DND-41 (cell line): Measurements from ENCODE around the gene SLC37A2.

Experiments
- ATAC-seq: fragments of 200-7000 bp; cut with Tn5 transposase; 3 replicates; pipeline ENCODE4 v1.9.1; 2021; ENCODE audit warnings: low read depth; ENCODE audit not compliant: insufficient read depth
- DNase-seq: peaks from one replicate; pipeline ENCODE4 v3.0.0-alpha.2; 2020
- H2AFZ ChIP-seq: 2 replicates; pipeline ENCODE4 v1.6.0; 2012; ENCODE audit warnings: low read depth, low read length
- H3K27ac ChIP-seq: 2 replicates; pipeline ENCODE4 v1.5.1; 2012; ENCODE audit warnings: low read length, inconsistent platforms
- H3K27me3 ChIP-seq: fragments of 200-600 bp; sonication (generic); 2 replicates; pipeline ENCODE4 v1.6.0; 2012; ENCODE audit warnings: low read length, mild to moderate bottlenecking, inconsistent platforms; ENCODE audit not compliant: insufficient read depth, poor library complexity
- H3K36me3 ChIP-seq: 2 replicates; pipeline ENCODE4 v1.5.1; 2012; ENCODE audit warnings: low read length, inconsistent platforms; ENCODE audit not compliant: insufficient read depth
- H3K4me1 ChIP-seq: 2 replicates; pipeline ENCODE4 v1.5.1; 2012; ENCODE audit warnings: mild to moderate bottlenecking, low read length; ENCODE audit not compliant: insufficient read depth
- H3K4me2 ChIP-seq: 2 replicates; pipeline ENCODE4 v1.6.0; 2012; ENCODE audit warnings: mild to moderate bottlenecking, moderate library complexity, low read length, inconsistent platforms; ENCODE audit not compliant: insufficient read depth
- H3K4me3 ChIP-seq, 2 experiments: fragments of 200-600 bp in 1 of 2; shearing (Covaris generic) in 1 of 2; 2 replicates each; pipeline ENCODE4 v1.5.1; 2012 to 2016; ENCODE audit warnings: inconsistent platforms in 2 of 2, low read length in 2 of 2, mild to moderate bottlenecking in 2 of 2, low read depth in 1 of 2, moderate library complexity in 1 of 2
- H3K79me2 ChIP-seq: 2 replicates; pipeline ENCODE4 v1.6.0; 2012; ENCODE audit warnings: low read length, inconsistent platforms; ENCODE audit not compliant: insufficient read depth
- H3K9ac ChIP-seq: 2 replicates; pipeline ENCODE4 v1.6.0; 2012; ENCODE audit warnings: low read depth, mild to moderate bottlenecking, inconsistent platforms, low read length, moderate library complexity
- H3K9me3 ChIP-seq: 2 replicates; pipeline ENCODE4 v1.5.1; 2012; ENCODE audit warnings: low read length, moderate library complexity, mild to moderate bottlenecking, inconsistent platforms; ENCODE audit not compliant: insufficient read depth, severe bottlenecking
- H4K20me1 ChIP-seq: 2 replicates; pipeline ENCODE4 v1.6.0; 2012; ENCODE audit warnings: low read length; ENCODE audit not compliant: insufficient read depth
- EZH2 ChIP-seq: IDR thresholded peaks from 3 replicates; pipeline ENCODE4 v1.6.1; 2012; ENCODE audit warnings: borderline replicate concordance, low read depth, mild to moderate bottlenecking, moderate library complexity, low read length, inconsistent platforms; ENCODE audit not compliant: severe bottlenecking
- TF ChIP-seq, protein P1 (sequence below): IDR thresholded peaks from 2 replicates; pipeline ENCODE4 v1.5.1; 2012; ENCODE audit warnings: borderline replicate concordance, low read length, moderate library complexity, mild to moderate bottlenecking; ENCODE audit not compliant: poor library complexity, severe bottlenecking; ENCODE audit errors: extremely low read depth

Gene SLC37A2

DNA sequence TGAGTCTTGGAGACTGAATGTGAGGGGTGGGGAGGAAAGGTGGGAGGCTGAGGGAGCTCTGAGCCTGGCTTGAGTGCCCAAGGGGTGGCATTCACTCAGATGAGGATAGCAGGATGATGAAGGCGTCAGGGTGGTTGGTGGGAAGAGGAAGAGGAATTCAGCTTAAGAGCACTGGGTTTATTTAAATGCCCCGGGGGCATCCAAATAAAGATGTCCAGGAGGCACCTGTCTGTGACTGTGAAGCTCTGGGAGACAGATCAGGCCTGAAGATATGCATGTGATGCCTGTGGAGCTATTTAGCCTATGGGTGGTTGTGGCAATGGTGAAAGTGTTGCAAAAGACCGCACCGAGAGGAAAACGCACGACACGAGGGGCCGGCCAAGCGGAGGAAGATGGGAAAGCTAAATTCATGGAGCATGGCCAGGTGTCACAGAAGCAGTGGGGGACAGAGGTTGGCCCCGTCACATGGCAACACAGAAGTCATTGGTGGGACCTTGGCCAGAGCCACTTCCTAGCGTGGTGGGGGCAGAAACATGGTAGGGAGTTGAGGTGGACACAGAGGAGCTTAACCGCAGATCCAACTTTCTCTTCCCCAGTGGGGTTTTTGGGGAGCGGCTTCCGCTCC is 15.5 kb downstream of the SLC37A2 start:
- no peak for DNase-seq
- Histone ChIP-seq H3K36me3 (no peaks in the 10 kb centered on the region), H4K20me1 (no peaks in the 10 kb centered on the region)

GRCh38 chr11:125079151-125079877 is 16.2 kb downstream of the SLC37A2 start:
- Histone ChIP-seq H4K20me1 (no peaks in the 10 kb centered on the region), H3K27me3 (no peaks in the 10 kb centered on the region), H2AFZ (no peak overlapping the region), H3K9ac (no peak overlapping the region), H3K27ac (no peak overlapping the region), H3K36me3 (no peaks in the 10 kb centered on the region), H3K4me3 (no peak overlapping the region), H3K9me3 (no peaks in the 10 kb centered on the region), H3K4me2 (no peak overlapping the region), H3K4me1 (no peaks in the 10 kb centered on the region), H3K79me2 (no peaks in the 10 kb centered on the region)
- DNase-seq (no peak), ATAC-seq (no peak)
- TF ChIP-seq, protein P1, sequence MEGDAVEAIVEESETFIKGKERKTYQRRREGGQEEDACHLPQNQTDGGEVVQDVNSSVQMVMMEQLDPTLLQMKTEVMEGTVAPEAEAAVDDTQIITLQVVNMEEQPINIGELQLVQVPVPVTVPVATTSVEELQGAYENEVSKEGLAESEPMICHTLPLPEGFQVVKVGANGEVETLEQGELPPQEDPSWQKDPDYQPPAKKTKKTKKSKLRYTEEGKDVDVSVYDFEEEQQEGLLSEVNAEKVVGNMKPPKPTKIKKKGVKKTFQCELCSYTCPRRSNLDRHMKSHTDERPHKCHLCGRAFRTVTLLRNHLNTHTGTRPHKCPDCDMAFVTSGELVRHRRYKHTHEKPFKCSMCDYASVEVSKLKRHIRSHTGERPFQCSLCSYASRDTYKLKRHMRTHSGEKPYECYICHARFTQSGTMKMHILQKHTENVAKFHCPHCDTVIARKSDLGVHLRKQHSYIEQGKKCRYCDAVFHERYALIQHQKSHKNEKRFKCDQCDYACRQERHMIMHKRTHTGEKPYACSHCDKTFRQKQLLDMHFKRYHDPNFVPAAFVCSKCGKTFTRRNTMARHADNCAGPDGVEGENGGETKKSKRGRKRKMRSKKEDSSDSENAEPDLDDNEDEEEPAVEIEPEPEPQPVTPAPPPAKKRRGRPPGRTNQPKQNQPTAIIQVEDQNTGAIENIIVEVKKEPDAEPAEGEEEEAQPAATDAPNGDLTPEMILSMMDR, result no peak
- no peak for TF ChIP-seq EZH2

More for the DNA sequence above, 15.5 kb downstream of the SLC37A2 start:
- Histone ChIP-seq H3K9ac (no peak overlapping the region), H3K4me2 (no peak overlapping the region), H3K27me3 (no peaks in the 10 kb centered on the region), H3K9me3 (no peaks in the 10 kb centered on the region), H3K4me1 (no peaks in the 10 kb centered on the region), H3K27ac (no peak overlapping the region), H3K79me2 (no peaks in the 10 kb centered on the region), H3K4me3 (no peak overlapping the region), H2AFZ (no peak overlapping the region)
- ATAC-seq, result no peak
- TF ChIP-seq, protein P1, result no peak
- TF ChIP-seq EZH2, result no peak

DNA sequence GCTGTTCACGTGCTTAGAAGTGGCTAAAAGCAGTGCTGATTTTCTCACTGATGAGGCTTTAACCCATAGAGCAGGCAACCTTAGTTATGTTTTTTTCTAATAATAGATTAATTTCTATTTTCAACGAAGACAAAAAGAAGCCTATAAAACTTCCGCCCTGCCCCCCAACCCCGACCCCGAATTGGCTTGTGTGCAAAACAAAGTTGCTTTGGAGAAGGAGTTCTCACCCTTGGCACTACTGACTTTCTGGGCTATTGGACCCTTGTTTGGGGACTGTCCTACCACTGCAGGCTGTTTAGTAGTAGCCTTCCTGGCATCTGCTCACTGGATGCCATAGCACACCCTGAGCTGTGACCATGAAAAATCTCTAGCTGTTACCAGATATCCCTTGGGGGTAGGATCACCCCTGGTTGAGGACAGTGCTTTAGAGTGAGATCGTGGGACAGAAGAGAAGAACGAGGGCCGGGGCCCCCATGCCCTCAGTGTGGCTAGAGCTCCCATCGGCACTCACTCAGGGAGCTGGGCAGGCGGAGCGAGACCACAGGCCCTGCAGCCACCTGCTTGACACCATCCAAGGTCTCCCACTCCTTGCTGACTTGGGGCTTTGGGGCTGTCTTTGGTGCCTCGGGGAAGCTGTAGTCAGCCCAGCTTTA is 16.9 kb downstream of the SLC37A2 start:
- Histone ChIP-seq H3K27ac (no peak overlapping the region), H3K79me2 (no peaks in the 10 kb centered on the region), H2AFZ (no peak overlapping the region), H3K36me3 (no peaks in the 10 kb centered on the region), H4K20me1 (no peaks in the 10 kb centered on the region), H3K27me3 (no peaks in the 10 kb centered on the region), H3K4me1 (no peaks in the 10 kb centered on the region), H3K9ac (no peak overlapping the region), H3K9me3 (no peaks in the 10 kb centered on the region), H3K4me3 (no peak overlapping the region), H3K4me2 (no peak overlapping the region)
- DNase-seq (no peak), ATAC-seq (no peak)
- TF ChIP-seq, protein P1, result no peak
- no peak for TF ChIP-seq EZH2
